MM.1S (cell line): ENCODE measurements around the gene WBP1L.

Experiments
- DNase-seq: peaks from one replicate; pipeline ENCODE4 v3.0.0-alpha.2; 2015
- H2AFZ ChIP-seq: fragments of 300-600 bp; sonication (generic); 2 replicates; pipeline ENCODE4 v1.6.0; 2016; ENCODE audit warnings: antibody characterized with exemption, low read length
- H3F3A ChIP-seq: fragments of 300-600 bp; sonication (generic); 2 replicates; pipeline ENCODE4 v1.6.1; 2016; ENCODE audit warnings: mild to moderate bottlenecking, antibody characterized with exemption, low read length, moderate library complexity, mixed read lengths; ENCODE audit not compliant: insufficient read depth
- H3K27ac ChIP-seq: fragments of 300-600 bp; sonication (generic); 2 replicates; pipeline ENCODE4 v1.5.1; 2016; ENCODE audit warnings: mild to moderate bottlenecking, low read length
- H3K27me3 ChIP-seq: fragments of 300-600 bp; sonication (generic); replicated peaks from 2 replicates; pipeline ENCODE4 v1.6.0; 2016; ENCODE audit warnings: low read length; ENCODE audit not compliant: insufficient read depth
- H3K36me3 ChIP-seq: fragments of 300-600 bp; sonication (generic); replicated peaks from 2 replicates; pipeline ENCODE4 v1.6.1; 2016; ENCODE audit warnings: mild to moderate bottlenecking, low read length, mixed read lengths; ENCODE audit not compliant: insufficient read depth
- H3K4me1 ChIP-seq: fragments of 300-600 bp; sonication (generic); 2 replicates; pipeline ENCODE4 v1.6.1; 2016; ENCODE audit warnings: low read length, mixed read lengths
- H3K4me2 ChIP-seq: fragments of 300-600 bp; sonication (generic); 2 replicates; pipeline ENCODE4 v1.6.0; 2016; ENCODE audit warnings: low read depth, low read length
- H3K4me3 ChIP-seq: fragments of 300-600 bp; sonication (generic); 2 replicates; pipeline ENCODE4 v1.5.1; 2016; ENCODE audit warnings: low read length, mixed read lengths
- H3K79me2 ChIP-seq: fragments of 300-600 bp; sonication (generic); 2 replicates; pipeline ENCODE4 v1.6.1; 2016; ENCODE audit warnings: mixed run types, low read length, mixed read lengths
- H3K9ac ChIP-seq: fragments of 300-600 bp; sonication (generic); 2 replicates; pipeline ENCODE4 v1.6.1; 2016; ENCODE audit warnings: low read length, mixed read lengths
- H3K9me2 ChIP-seq: fragments of 300-600 bp; sonication (generic); replicated peaks from 2 replicates; pipeline ENCODE4 v1.6.1; 2016; ENCODE audit warnings: mild to moderate bottlenecking, low read length, mixed read lengths; ENCODE audit not compliant: insufficient read depth
- H3K9me3 ChIP-seq: fragments of 300-600 bp; sonication (generic); replicated peaks from 2 replicates; pipeline ENCODE4 v1.6.1; 2016; ENCODE audit warnings: mild to moderate bottlenecking, low read length, mixed read lengths; ENCODE audit not compliant: insufficient read depth
- H4K20me1 ChIP-seq: fragments of 300-600 bp; sonication (generic); 2 replicates; pipeline ENCODE4 v1.6.1; 2016; ENCODE audit warnings: mild to moderate bottlenecking, low read length, moderate library complexity, mixed read lengths; ENCODE audit not compliant: insufficient read depth
- CTCF ChIP-seq: fragments of 300-600 bp; sonication (generic); IDR thresholded peaks from 2 replicates; pipeline ENCODE4 v1.5.1; 2016; ENCODE audit warnings: antibody characterized with exemption, low read length, mixed read lengths
- EZH2 ChIP-seq: fragments of 300-600 bp; sonication (generic); optimal IDR thresholded peaks from 2 replicates; pipeline ENCODE3; 2017; ENCODE audit warnings: low read depth, mild to moderate bottlenecking, antibody characterized with exemption, low read length, mixed read lengths
- EZH2phosphoT487 ChIP-seq: fragments of 300-600 bp; sonication (generic); IDR thresholded peaks from 2 replicates; pipeline ENCODE4 v1.6.1; 2018; ENCODE audit warnings: antibody characterized with exemption, low read length

Gene WBP1L

GRCh38 chr10:102814453-102814871 is 70.7 kb downstream of the WBP1L start:
- Histone ChIP-seq H3K36me3 (no peaks in the 10 kb centered on the region), H3K79me2 (no peaks in the 10 kb centered on the region), H3K4me3 (no peak overlapping the region), H3K9ac (no peak overlapping the region), H4K20me1 (no peaks in the 10 kb centered on the region), H3K4me2 (no peak overlapping the region), H3K9me2 (no peaks in the 10 kb centered on the region), H3K27ac (no peak overlapping the region), H3K4me1 (no peaks in the 10 kb centered on the region), H3K27me3 (no peaks in the 10 kb centered on the region), H2AFZ (no peak overlapping the region), H3K9me3 (no peaks in the 10 kb centered on the region), H3F3A (no peaks in the 10 kb centered on the region)
- no peak for TF ChIP-seq EZH2phosphoT487
- no peak for TF ChIP-seq EZH2
- no peak for TF ChIP-seq CTCF
- no peak for DNase-seq

GRCh38 chr10:102814873-102815661 is 71.3 kb downstream of the WBP1L start:
- DNase-seq, result no peak
- Histone ChIP-seq H3K9ac (no peak overlapping the region), H3K4me3 (no peak overlapping the region), H3K27ac (no peak overlapping the region), H3K79me2 (no peaks in the 10 kb centered on the region), H3K9me2 (no peaks in the 10 kb centered on the region), H3F3A (no peaks in the 10 kb centered on the region), H3K27me3 (no peaks in the 10 kb centered on the region), H3K4me1 (no peaks in the 10 kb centered on the region), H3K9me3 (no peaks in the 10 kb centered on the region), H4K20me1 (no peaks in the 10 kb centered on the region), H2AFZ (no peak overlapping the region), H3K36me3 (no peaks in the 10 kb centered on the region), H3K4me2 (no peak overlapping the region)
- TF ChIP-seq CTCF (no peak), EZH2 (no peak), EZH2phosphoT487 (no peak)

GRCh38 chr10:102815790-102816549 is 72.2 kb downstream of the WBP1L start:
- DNase-seq, result no peak
- Histone ChIP-seq H3K79me2 (no peaks in the 10 kb centered on the region), H2AFZ (no peak overlapping the region), H3K4me2 (no peak overlapping the region), H3K27me3 (no peaks in the 10 kb centered on the region), H3K9me2 (no peaks in the 10 kb centered on the region), H3K4me3 (no peak overlapping the region), H3K9me3 (no peaks in the 10 kb centered on the region), H3K9ac (no peak overlapping the region), H3K27ac (no peak overlapping the region), H3K36me3 (no peaks in the 10 kb centered on the region), H3K4me1 (no peaks in the 10 kb centered on the region), H4K20me1 (no peaks in the 10 kb centered on the region), H3F3A (no peaks in the 10 kb centered on the region)
- TF ChIP-seq EZH2 (no peak), CTCF (no peak)
